Ishikawa (cell line): Measurements from ENCODE around the gene STAT1.

Experiments
- CEBPB ChIP-seq: IDR thresholded peaks from 2 replicates; pipeline ENCODE4 v1.6.1; 2012
- CREB1 ChIP-seq: IDR thresholded peaks from 2 replicates; pipeline ENCODE4 v1.6.1; 2012; ENCODE audit warnings: low read depth
- EGR1 ChIP-seq: IDR thresholded peaks from 2 replicates; pipeline ENCODE4 v1.6.1; 2012
- EP300 ChIP-seq: IDR thresholded peaks from 2 replicates; pipeline ENCODE4 v1.6.1; 2012; ENCODE audit warnings: borderline replicate concordance
- FOXM1 ChIP-seq: IDR thresholded peaks from 2 replicates; pipeline ENCODE4 v1.6.1; 2012; ENCODE audit warnings: low read depth, borderline replicate concordance
- MAX ChIP-seq: IDR thresholded peaks from 2 replicates; pipeline ENCODE4 v1.6.1; 2012
- NFIC ChIP-seq: IDR thresholded peaks from 2 replicates; pipeline ENCODE4 v1.6.1; 2012
- RAD21 ChIP-seq: IDR thresholded peaks from 2 replicates; pipeline ENCODE4 v1.6.1; 2012; ENCODE audit warnings: low read depth
- TAF1 ChIP-seq: IDR thresholded peaks from 2 replicates; pipeline ENCODE4 v1.6.1; 2012; ENCODE audit warnings: low read depth, mild to moderate bottlenecking
- TCF12 ChIP-seq: IDR thresholded peaks from 2 replicates; pipeline ENCODE4 v1.6.1; 2012; ENCODE audit warnings: low read depth
- TEAD4 ChIP-seq: IDR thresholded peaks from 2 replicates; pipeline ENCODE4 v1.6.1; 2012
- YY1 ChIP-seq: IDR thresholded peaks from 2 replicates; pipeline ENCODE4 v1.6.1; 2012; ENCODE audit warnings: low read depth
- ZBTB7A ChIP-seq: IDR thresholded peaks from 2 replicates; pipeline ENCODE4 v1.6.1; 2012; ENCODE audit warnings: low read depth
- TF ChIP-seq, protein P1 (sequence below): IDR thresholded peaks from 2 replicates; pipeline ENCODE4 v1.6.1; 2012
- TF ChIP-seq, protein P2 (sequence below): IDR thresholded peaks from 2 replicates; pipeline ENCODE4 v1.6.1; 2012; ENCODE audit warnings: low read depth, mild to moderate bottlenecking

The STAT1 gene

GRCh38 chr2:190938771-190939335 lies 75.1 kb downstream of the STAT1 start:
- no peak for TF ChIP-seq TCF12
- TF ChIP-seq ZBTB7A, result no peak
- TF ChIP-seq YY1, result no peak

- TF ChIP-seq YY1 (no peak), MAX (no peak), CREB1 (no peak), TAF1 (no peak), NFIC (no peak), RAD21 (no peak), EP300 (no peak), ZBTB7A (no peak), TCF12 (no peak), EGR1 (no peak), FOXM1 (no peak), TEAD4 (no peak), CEBPB (no peak)
- TF ChIP-seq, protein P1, sequence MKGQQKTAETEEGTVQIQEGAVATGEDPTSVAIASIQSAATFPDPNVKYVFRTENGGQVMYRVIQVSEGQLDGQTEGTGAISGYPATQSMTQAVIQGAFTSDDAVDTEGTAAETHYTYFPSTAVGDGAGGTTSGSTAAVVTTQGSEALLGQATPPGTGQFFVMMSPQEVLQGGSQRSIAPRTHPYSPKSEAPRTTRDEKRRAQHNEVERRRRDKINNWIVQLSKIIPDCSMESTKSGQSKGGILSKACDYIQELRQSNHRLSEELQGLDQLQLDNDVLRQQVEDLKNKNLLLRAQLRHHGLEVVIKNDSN, result no peak
- TF ChIP-seq, protein P2, sequence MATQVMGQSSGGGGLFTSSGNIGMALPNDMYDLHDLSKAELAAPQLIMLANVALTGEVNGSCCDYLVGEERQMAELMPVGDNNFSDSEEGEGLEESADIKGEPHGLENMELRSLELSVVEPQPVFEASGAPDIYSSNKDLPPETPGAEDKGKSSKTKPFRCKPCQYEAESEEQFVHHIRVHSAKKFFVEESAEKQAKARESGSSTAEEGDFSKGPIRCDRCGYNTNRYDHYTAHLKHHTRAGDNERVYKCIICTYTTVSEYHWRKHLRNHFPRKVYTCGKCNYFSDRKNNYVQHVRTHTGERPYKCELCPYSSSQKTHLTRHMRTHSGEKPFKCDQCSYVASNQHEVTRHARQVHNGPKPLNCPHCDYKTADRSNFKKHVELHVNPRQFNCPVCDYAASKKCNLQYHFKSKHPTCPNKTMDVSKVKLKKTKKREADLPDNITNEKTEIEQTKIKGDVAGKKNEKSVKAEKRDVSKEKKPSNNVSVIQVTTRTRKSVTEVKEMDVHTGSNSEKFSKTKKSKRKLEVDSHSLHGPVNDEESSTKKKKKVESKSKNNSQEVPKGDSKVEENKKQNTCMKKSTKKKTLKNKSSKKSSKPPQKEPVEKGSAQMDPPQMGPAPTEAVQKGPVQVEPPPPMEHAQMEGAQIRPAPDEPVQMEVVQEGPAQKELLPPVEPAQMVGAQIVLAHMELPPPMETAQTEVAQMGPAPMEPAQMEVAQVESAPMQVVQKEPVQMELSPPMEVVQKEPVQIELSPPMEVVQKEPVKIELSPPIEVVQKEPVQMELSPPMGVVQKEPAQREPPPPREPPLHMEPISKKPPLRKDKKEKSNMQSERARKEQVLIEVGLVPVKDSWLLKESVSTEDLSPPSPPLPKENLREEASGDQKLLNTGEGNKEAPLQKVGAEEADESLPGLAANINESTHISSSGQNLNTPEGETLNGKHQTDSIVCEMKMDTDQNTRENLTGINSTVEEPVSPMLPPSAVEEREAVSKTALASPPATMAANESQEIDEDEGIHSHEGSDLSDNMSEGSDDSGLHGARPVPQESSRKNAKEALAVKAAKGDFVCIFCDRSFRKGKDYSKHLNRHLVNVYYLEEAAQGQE, result no peak
These were observed 78.9 kb downstream of the STAT1 start for GRCh38 chr2:190935054-190935453.

GRCh38 chr2:190933361-190933760 lies 80.6 kb downstream of the STAT1 start:
- TF ChIP-seq YY1, result no peak
- no peak for TF ChIP-seq TCF12
- TF ChIP-seq MAX, result no peak
- no peak for TF ChIP-seq FOXM1
- no peak for TF ChIP-seq CEBPB
- no peak for TF ChIP-seq TAF1
- TF ChIP-seq, protein P1, result no peak
- TF ChIP-seq ZBTB7A, result no peak

DNA sequence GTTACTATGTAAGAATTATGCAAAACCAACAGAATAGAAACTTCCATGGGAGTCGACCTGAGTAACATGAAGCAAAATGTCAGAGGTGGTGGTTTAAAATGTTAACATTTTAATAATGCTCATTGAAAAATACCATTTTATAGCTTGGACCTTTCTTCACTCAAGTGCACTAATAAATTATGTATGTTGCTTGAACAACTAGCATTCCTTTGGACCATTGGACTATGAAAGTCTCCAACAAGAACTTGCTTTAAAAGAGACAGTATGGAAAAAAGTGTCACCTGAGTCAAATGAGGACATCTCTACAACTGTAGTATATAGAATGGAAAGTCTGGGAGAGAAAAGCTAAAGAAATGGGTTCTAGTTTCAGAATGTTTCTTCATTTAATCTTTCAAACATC lies 81.5 kb downstream of the STAT1 start:
- TF ChIP-seq RAD21 (no peak), EP300 (peak; percentile 47; the same call in 1 of the 2 replicates), NFIC (peak; percentile 17; the same call in 1 of the 2 replicates), EGR1 (no peak), TCF12 (0 out of 2 replicates have a peak, but pooled peaks have one; percentile 21), TEAD4 (peak; percentile 62; the same call in 1 of the 2 replicates)

DNA sequence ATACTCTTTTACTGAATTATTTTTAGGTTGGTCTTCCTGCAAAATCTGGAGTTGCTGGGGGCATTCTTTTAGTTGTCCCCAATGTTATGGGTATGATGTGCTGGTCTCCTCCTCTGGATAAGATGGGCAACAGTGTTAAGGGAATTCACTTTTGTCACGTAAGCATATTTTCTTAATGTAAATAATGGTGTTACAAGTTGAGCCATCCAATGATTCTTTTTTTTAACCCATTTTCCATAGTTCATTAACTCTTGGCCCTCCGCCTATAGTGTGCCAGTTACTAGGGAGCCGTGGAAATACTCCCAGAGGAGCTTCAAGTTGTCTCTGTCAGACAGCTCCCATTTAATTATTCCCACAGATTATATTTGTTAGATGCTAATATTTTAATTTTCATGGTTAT lies 83.6 kb downstream of the STAT1 start:
- TF ChIP-seq TEAD4 (0 out of 2 replicates have a peak, but pooled peaks have one; percentile 10), TAF1 (no peak), NFIC (peak; percentile 55)

- TF ChIP-seq EGR1, result no peak
- no peak for TF ChIP-seq RAD21
- TF ChIP-seq CEBPB, result no peak
- TF ChIP-seq TEAD4, result no peak
- TF ChIP-seq, protein P1, result no peak
- no peak for TF ChIP-seq TAF1
- TF ChIP-seq, protein P2, result no peak
- TF ChIP-seq TCF12, result no peak
- no peak for TF ChIP-seq YY1
- no peak for TF ChIP-seq CREB1
- no peak for TF ChIP-seq EP300
- no peak for TF ChIP-seq FOXM1
- no peak for TF ChIP-seq MAX
- TF ChIP-seq NFIC, result no peak
- no peak for TF ChIP-seq ZBTB7A
These were observed 84.1 kb downstream of the STAT1 start for GRCh38 chr2:190929919-190930318.
